Small intestine (tissue), 7 donors: Measurements from ENCODE around the gene SNAP47. TPM values are rescaled to one million over a fixed set of nuclear protein-coding genes. Genes with fewer than 3 reads are reported as not detected.

ENCODE experiments used
- DNase-seq, 2 donors: peaks; one replicate each; pipeline versions ENCODE4 v3.0.0 to v3.0.0-alpha.2; 2013
- FAIRE-seq: peaks from 2 replicates; lab custom pipeline; 2012; peaks lifted over from hg19 to GRCh38; lab: Jason Lieb, UNC
- H3K27ac ChIP-seq, 3 donors: one replicate each; pipeline ENCODE4 v1.5.1; 2013; ENCODE audit warnings: low read length in 2 of 3, mild to moderate bottlenecking in 2 of 3, control low read depth in 1 of 3, inconsistent platforms in 1 of 3, low read depth in 1 of 3, moderate library complexity in 1 of 3
- H3K27me3 ChIP-seq, 3 donors: one replicate each; pipeline ENCODE4 v1.6.1; 2013; ENCODE audit warnings: low read length in 3 of 3, inconsistent platforms in 1 of 3; ENCODE audit not compliant: control insufficient read depth in 3 of 3, insufficient read depth in 3 of 3
- H3K36me3 ChIP-seq, 3 donors: one replicate each; pipeline ENCODE4 v1.6.1; 2013; ENCODE audit warnings: low read length in 3 of 3, inconsistent platforms in 1 of 3, low read depth in 1 of 3, mild to moderate bottlenecking in 1 of 3, moderate library complexity in 1 of 3; ENCODE audit not compliant: control insufficient read depth in 3 of 3, insufficient read depth in 2 of 3
- H3K4me1 ChIP-seq, 3 donors: one replicate each; pipeline ENCODE4 v1.6.1; 2013; ENCODE audit warnings: low read length in 2 of 3, inconsistent platforms in 1 of 3, low read depth in 1 of 3, mild to moderate bottlenecking in 1 of 3, moderate library complexity in 1 of 3; ENCODE audit not compliant: control insufficient read depth in 3 of 3, insufficient read depth in 2 of 3
- H3K4me3 ChIP-seq, 3 donors: one replicate each; pipeline ENCODE4 v1.5.1; 2013; ENCODE audit warnings: low read length in 3 of 3, control low read depth in 1 of 3, inconsistent platforms in 1 of 3, low read depth in 1 of 3, mild to moderate bottlenecking in 1 of 3, moderate library complexity in 1 of 3
- H3K9me3 ChIP-seq, 2 donors: one replicate each; pipeline ENCODE4 v1.6.1; 2013; ENCODE audit warnings: low read depth in 1 of 2, low read length in 1 of 2; ENCODE audit not compliant: control insufficient read depth in 2 of 2, insufficient read depth in 1 of 2
- WGBS, 3 donors: extraction: QIAGEN DNeasy Blood & Tissue Kit; methylation state at CpG; one replicate each; pipeline ENCODE4 v1.1.7; 2013; 5-methylcytosine and 5-hydroxymethylcytosine counted together
- polyA plus RNA-seq, 4 donors: library from polyadenylated mRNA; stranded (reverse) in 3 of 4; unstranded in 1 of 4; fragments of 200-250 nt in 3 of 4; fragments of 120-200 nt in 1 of 4; gene quantifications; one replicate each; pipeline versions ENCODE4 v1.2.1 to v1.2.3, GENCODE V29; 2013
- donor health status: healthy with polysubstance abuse.
- donor health status: control.
- donor health status: control.
- donor health status: Bipolar disorder and iron deficiency.
- donor health status: healthy.

SNAP47 gene
- polyA plus RNA-seq, 4 donors = 9.8 to 22.5 (median 15.5) TPM

DNA sequence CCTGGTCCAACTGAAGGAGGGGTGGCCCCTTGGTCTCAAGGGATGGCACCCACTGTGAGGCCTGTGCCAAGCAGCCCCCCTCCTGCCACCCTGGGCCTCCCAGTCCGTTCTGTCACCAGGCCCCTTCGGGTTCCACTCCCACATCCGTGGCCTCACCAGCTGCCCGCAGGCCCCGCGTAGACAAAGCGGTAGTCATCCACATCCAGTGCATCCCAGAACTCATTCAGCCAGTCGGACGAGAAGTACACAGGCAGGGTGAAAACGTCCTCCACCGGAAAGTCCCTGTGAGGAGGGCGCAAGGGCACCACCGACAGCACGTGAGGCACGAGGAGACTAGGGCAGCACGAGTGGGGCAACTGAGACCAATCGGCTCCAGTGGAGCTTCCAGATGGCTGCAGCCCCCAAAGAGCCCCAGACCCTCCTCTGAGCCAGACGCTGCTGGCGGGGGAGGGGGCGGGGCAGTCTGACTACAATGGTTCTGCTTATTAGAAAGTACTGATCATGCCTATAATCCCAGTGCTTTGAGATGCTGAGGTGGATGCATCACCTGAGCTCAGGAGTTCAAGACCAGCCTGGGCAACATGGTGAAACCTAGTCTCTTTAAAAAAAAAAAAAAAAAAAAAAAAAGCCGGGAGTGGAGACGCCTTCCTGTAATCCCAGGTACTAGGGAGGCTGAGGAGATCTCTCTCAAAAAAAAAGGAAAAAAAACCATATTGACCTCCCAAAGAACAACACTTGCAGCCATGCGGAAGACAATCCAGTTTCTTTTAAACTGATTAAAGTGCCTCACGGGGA lies 1.3 kb upstream of the SNAP47 start:
- Histone ChIP-seq H3K27me3 (no peaks in the 10 kb centered on the region), H3K36me3 (peaks cover 0 to 36% (median 0%) of the 10 kb centered on the region in 3 donors), H3K4me3 (peak overlapping the region in 2 of 3 donors; percentile 79 to 84), H3K27ac (no peak overlapping the region), H3K9me3 (no peaks in the 10 kb centered on the region), H3K4me1 (peaks cover 2 to 26% (median 5%) of the 10 kb centered on the region in 3 donors)
- no peak for FAIRE-seq
- DNase-seq = no peak
- 58 to 69% (median 67%) methylated on average over 22 to 24 of the region's 24 CpGs for WGBS, 3 donors

- Histone ChIP-seq H3K4me1 (peaks cover 2 to 21% (median 5%) of the 10 kb centered on the region in 3 donors), H3K27ac (peak overlapping the region in 2 of 3 donors; percentile 63 to 70), H3K9me3 (no peaks in the 10 kb centered on the region), H3K4me3 (peak overlapping the region; percentile 72 to 84 (median 79)), H3K27me3 (no peaks in the 10 kb centered on the region), H3K36me3 (peaks cover 0 to 40% (median 0%) of the 10 kb centered on the region in 3 donors)
- no peak for DNase-seq
- FAIRE-seq = no peak
- WGBS, 3 donors = 1 to 2% (median 1%) methylated on average over 10 of the region's 10 CpGs
Measured at GRCh38 chr1:227734546-227734855, 734 bp upstream of the SNAP47 start.

DNA sequence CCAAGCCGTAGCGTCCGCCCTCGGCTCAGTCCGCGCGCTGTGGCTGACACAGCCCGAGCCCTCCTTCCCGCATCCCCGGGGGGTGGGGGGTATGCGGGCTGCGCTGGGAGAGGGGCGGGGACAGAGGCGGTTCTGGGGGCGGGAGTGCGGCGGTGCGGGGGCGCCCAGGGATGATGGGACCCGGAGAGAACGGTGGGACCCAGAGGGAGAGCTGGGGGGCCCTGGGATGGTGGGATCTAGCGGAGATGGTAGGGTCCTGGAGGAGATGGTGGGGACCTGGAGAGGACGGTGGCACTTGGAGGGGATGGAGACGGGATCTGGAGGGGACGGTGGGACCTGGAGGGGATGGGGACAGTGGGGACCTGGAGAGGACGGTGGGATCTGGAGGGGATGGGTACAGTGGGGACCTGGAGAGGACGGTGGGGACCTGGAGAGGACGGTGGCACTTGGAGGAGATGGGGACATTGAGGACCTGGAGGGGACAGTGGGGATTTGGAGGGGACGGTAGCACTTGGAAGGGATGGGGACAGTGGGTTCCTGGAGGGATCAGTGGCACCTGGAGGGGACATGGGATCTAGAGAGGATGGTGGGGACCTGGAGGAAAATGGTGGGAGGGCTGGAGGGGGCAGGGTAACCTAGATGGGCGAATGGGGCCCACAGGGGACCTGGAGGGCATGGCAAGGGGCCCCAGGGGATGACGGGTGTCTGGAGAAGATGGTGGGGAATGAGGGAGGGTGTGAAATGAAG lies 477 bp downstream of the SNAP47 start:
- FAIRE-seq = no peak
- Histone ChIP-seq H3K9me3 (no peaks in the 10 kb centered on the region), H3K4me3 (peak overlapping the region; percentile 73 to 84 (median 79)), H3K27me3 (no peaks in the 10 kb centered on the region), H3K36me3 (peaks cover 0 to 44% (median 0%) of the 10 kb centered on the region in 3 donors), H3K27ac (peak overlapping the region in 2 of 3 donors; percentile 60 to 72), H3K4me1 (peaks cover 2 to 13% (median 5%) of the 10 kb centered on the region in 3 donors)
- WGBS, 3 donors = 1 to 2% (median 1%) methylated on average over 17 to 31 of the region's 31 CpGs
- peak in 1 of 2 donors; percentile 20 for DNase-seq

DNA sequence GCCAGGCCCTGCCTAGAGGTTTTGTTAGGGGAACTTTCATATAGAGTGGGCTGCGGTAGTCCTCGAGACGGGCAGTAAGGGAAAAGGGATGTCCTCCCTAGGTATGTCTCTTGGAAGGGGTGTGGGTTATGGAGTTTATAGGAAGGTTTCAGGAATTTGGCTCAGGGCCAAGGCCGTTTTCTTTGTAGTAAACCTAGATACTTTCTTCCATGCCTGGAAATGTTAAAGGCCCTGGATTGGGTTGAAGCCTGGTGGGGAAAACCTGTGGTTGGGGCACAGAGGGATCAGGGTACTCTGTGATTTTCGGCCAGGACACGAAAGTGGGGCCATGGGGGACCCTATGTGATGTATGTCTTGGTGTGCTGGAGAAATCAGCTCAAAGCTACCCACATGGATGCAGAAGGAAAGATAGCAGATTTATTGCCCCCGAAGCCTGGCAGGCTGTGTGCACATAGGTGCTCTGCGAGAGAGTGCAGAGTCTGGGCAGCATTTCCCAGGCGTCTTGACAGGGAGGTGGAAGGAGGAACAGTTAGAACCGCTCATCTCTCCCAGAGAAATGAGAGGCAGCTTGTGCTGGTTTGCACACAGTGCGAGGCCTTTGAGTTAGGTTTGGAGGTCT lies 1.7 kb downstream of the SNAP47 start:
- Histone ChIP-seq H3K4me1 (peaks cover 2 to 10% (median 5%) of the 10 kb centered on the region in 3 donors), H3K27me3 (no peaks in the 10 kb centered on the region), H3K9me3 (no peaks in the 10 kb centered on the region), H3K27ac (no peak overlapping the region), H3K36me3 (peaks cover 0 to 39% (median 0%) of the 10 kb centered on the region in 3 donors), H3K4me3 (no peak overlapping the region)
- no peak for FAIRE-seq
- 70 to 84% (median 83%) methylated on average over 11 of the region's 11 CpGs for WGBS, 3 donors
- no peak for DNase-seq

DNA sequence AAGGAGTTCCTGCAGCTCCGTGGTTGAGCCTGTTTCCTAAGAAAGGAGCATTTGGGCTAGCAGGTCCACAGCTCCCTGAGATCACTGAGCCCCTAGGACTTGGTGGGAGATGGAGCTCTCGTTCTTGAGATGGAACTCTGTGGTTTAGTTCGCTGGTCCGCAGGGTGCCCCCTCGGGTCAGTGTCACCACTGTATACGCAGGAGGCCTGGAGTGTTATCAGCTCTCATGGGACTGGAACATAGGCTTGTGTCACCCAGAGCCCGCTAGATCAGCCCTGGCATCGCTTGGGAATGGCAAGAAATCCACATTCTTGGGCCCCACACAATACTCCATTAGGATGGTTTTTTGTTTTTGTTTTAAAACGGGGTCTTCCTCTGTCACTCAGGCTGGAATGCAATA lies 3.6 kb downstream of the SNAP47 start:
- Histone ChIP-seq H3K27ac (no peak overlapping the region), H3K4me1 (peaks cover 2 to 10% (median 5%) of the 10 kb centered on the region in 3 donors), H3K27me3 (no peaks in the 10 kb centered on the region), H3K4me3 (no peak overlapping the region), H3K36me3 (peaks cover 0 to 23% (median 0%) of the 10 kb centered on the region in 3 donors), H3K9me3 (no peaks in the 10 kb centered on the region)
- no peak for FAIRE-seq
- 88 to 95% (median 90%) methylated on average over 9 of the region's 9 CpGs for WGBS, 3 donors
- no peak for DNase-seq

DNA sequence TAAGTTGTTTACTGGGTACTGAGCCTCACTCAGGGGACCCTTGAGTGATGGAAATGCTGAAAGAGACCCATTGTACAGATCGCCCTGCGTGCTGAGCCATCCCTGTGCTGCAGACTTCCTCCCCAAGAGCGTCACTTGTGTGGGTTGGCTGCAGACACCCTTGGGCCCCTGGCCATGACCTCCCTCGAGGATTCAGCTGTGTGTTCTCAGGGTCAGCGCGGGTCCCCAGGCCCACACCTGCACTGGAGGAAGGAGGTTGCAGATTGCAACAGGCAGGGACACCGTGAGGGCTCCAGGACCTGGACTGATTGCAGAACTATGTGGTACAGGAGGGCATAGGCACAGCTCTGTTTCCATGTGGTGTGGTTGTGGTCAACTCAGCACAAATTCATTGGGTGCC lies 4.4 kb downstream of the SNAP47 start:
- no peak for FAIRE-seq
- Histone ChIP-seq H3K9me3 (no peaks in the 10 kb centered on the region), H3K36me3 (peaks cover 0 to 24% (median 0%) of the 10 kb centered on the region in 3 donors), H3K4me3 (no peak overlapping the region), H3K27ac (no peak overlapping the region), H3K4me1 (peaks cover 0 to 4% (median 4%) of the 10 kb centered on the region in 3 donors), H3K27me3 (no peaks in the 10 kb centered on the region)
- DNase-seq = no peak
- WGBS, 3 donors = 88 to 94% (median 89%) methylated on average over 7 of the region's 7 CpGs

DNA sequence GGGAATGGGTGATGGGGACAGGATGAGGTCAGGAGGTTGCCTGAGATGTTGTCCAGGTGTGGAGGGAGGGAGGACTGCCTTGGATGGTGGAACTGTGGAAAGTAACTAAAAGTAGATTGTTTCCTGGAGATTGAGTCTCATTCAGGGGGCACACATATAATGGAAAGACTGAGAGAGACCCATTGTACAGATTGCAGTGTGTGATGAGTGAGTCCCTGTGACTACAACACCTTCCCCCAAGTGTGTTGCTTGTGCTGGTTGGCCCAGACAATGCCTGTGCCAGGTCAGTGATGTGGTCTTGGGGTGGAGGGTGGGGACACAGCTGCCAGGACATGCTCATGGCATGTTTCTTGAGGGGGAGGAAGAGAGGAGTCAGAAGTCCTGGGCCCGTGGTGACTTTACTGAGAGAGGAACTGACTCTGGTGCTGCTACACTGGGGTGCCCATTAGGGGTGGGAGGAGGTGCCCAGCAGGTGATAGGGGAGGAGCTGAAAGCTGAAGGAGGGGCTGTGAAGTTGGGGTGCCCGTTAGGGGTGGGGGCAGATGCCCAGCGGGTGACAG lies 5.2 kb downstream of the SNAP47 start:
- WGBS, 3 donors = 69 to 74% (median 72%) methylated on average over 3 of the region's 3 CpGs
- Histone ChIP-seq H3K27me3 (no peaks in the 10 kb centered on the region), H3K36me3 (peaks cover 0 to 25% (median 0%) of the 10 kb centered on the region in 3 donors), H3K4me3 (no peak overlapping the region), H3K27ac (no peak overlapping the region), H3K9me3 (no peaks in the 10 kb centered on the region), H3K4me1 (peaks cover 0 to 4% (median 4%) of the 10 kb centered on the region in 3 donors)
- no peak for FAIRE-seq
- no peak for DNase-seq
